Astrocyte (in vitro differentiated cells and primary cell): ENCODE results near the gene NDFIP2.

Experiments
- EZH2 ChIP-seq: IDR thresholded peaks from 2 replicates; pipeline ENCODE4 v1.6.1; 2012; ENCODE audit warnings: mild to moderate bottlenecking, low read length, inconsistent platforms; ENCODE audit not compliant: insufficient read depth
- TF ChIP-seq, protein P1 (sequence below): IDR thresholded peaks from 2 replicates; pipeline ENCODE4 v1.5.1; 2011; ENCODE audit warnings: low read depth, mild to moderate bottlenecking, inconsistent platforms, low read length, moderate library complexity; ENCODE audit not compliant: insufficient read depth

DNA sequence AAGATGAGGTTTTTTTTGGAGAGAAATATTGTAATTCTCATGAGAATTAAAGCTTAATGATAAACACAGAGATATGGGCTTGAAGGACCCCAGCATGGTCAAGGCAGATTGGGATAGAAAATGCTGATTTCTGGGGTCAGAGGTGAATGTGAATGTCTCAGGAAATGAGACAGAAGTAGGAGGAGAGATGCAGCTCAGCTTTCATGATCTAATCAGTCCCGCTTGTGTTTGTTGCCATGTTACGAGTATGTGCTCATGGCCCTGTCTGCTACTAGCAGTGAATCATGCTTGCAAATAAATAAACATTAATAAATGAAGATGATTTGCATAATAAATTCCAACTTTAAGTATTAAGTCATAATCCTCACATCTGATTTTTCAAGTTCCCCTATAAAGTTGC, 23.0 kb upstream of the NDFIP2 start:
- TF ChIP-seq, protein P1, sequence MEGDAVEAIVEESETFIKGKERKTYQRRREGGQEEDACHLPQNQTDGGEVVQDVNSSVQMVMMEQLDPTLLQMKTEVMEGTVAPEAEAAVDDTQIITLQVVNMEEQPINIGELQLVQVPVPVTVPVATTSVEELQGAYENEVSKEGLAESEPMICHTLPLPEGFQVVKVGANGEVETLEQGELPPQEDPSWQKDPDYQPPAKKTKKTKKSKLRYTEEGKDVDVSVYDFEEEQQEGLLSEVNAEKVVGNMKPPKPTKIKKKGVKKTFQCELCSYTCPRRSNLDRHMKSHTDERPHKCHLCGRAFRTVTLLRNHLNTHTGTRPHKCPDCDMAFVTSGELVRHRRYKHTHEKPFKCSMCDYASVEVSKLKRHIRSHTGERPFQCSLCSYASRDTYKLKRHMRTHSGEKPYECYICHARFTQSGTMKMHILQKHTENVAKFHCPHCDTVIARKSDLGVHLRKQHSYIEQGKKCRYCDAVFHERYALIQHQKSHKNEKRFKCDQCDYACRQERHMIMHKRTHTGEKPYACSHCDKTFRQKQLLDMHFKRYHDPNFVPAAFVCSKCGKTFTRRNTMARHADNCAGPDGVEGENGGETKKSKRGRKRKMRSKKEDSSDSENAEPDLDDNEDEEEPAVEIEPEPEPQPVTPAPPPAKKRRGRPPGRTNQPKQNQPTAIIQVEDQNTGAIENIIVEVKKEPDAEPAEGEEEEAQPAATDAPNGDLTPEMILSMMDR = no peak
- no peak for TF ChIP-seq EZH2
